SK-N-MC (cell line): ENCODE data around the gene SPINK13.
"Not testable (repeated sequence)": the region's sequence is repeated elsewhere in the genome, so short reads cannot be mapped to it uniquely, and the experiment has no call there.

Experiments used
- DNase-seq: peaks from one replicate; pipeline ENCODE4 v3.0.0-alpha.2; 2011; ENCODE audit warnings: low read depth, low spot score
- H3K27ac ChIP-seq: fragments of 200-600 bp; sonication (generic); 2 replicates; pipeline ENCODE4 v1.5.1; 2016; ENCODE audit warnings: mixed run types
- H3K36me3 ChIP-seq: fragments of 200-600 bp; sonication (generic); 2 replicates; pipeline ENCODE4 v1.6.1; 2017; ENCODE audit warnings: antibody characterized with exemption, low read length, mixed read lengths; ENCODE audit not compliant: insufficient read depth
- H3K4me3 ChIP-seq: fragments of 200-600 bp; sonication (generic); 2 replicates; pipeline ENCODE4 v1.5.1; 2016
- H3K9ac ChIP-seq: fragments of 200-600 bp; sonication (generic); 2 replicates; pipeline ENCODE4 v1.8.0; 2017; ENCODE audit warnings: mixed run types, mixed read lengths; ENCODE audit not compliant: insufficient read length
- H3K9me3 ChIP-seq: fragments of 200-600 bp; sonication (generic); 2 replicates; pipeline ENCODE4 v1.6.1; 2017; ENCODE audit warnings: low read depth, mild to moderate bottlenecking, antibody characterized with exemption, low read length, moderate library complexity, mixed read lengths
- EZH2 ChIP-seq: fragments of 200-600 bp; sonication (generic); IDR thresholded peaks from one replicate; pipeline ENCODE4 v1.6.1; 2017; ENCODE audit warnings: antibody characterized with exemption
- FOXP2 ChIP-seq: optimal IDR thresholded peaks from 2 replicates; pipeline ENCODE3; 2011; ENCODE audit warnings: mild to moderate bottlenecking, moderate library complexity; ENCODE audit not compliant: insufficient read depth; ENCODE audit errors: extremely low read length, control extremely low read depth
- POLR2AphosphoS5 ChIP-seq: IDR thresholded peaks from 2 replicates; pipeline ENCODE4 v1.6.1; 2012; ENCODE audit warnings: mild to moderate bottlenecking, low read depth, low read length, borderline replicate concordance

Gene SPINK13

DNA sequence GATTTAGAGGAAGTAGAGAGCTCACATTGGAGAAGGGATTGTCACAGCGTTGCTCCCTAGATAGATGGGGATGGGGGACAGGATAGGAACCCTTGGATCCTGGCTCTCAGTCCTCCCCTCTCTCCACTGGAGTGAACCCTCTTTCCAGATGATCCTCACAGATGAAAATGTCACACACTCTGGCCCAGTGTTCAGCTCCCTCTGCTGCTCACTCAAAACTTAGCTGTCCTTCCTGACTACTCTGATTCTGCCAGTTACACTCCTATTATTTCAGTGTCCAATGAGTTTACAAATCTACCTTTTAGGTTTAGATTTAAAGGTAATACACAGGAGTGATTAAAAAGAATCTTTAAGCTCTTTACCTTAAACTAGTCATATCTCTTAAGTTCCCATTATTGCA, 37.9 kb downstream of the SPINK13 start:
- Histone ChIP-seq H3K9me3 (no peaks in the 10 kb centered on the region), H3K9ac (no peak overlapping the region), H3K27ac (no peak overlapping the region), H3K4me3 (no peak overlapping the region), H3K36me3 (no peaks in the 10 kb centered on the region)
- no peak for DNase-seq
- TF ChIP-seq POLR2AphosphoS5 (no peak), EZH2 (no peak), FOXP2 (no peak)

DNA sequence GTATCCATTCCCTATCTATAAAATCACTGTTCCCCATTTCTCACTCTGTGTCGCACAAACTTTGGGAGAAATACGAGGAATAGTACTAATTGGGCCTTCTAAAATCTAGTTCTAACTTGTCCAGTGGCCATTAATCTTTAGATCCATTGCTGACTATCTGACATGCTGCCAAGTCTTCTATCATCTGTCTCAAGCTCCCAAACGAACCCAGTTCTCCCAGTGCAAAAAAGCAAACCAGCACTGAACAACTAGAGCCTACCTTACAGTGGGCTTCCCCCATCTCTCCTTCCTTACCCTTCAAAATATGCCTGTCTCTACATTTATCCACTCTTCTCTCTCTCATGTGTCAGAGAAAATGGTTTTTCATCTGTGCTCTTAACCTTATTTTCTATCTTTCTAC, 40.4 kb downstream of the SPINK13 start:
- no peak for DNase-seq
- Histone ChIP-seq H3K36me3 (no peaks in the 10 kb centered on the region), H3K27ac (no peak overlapping the region), H3K4me3 (no peak overlapping the region), H3K9me3 (no peaks in the 10 kb centered on the region), H3K9ac (no peak overlapping the region)
- no peak for TF ChIP-seq FOXP2
- TF ChIP-seq EZH2, result no peak
- no peak for TF ChIP-seq POLR2AphosphoS5

DNA sequence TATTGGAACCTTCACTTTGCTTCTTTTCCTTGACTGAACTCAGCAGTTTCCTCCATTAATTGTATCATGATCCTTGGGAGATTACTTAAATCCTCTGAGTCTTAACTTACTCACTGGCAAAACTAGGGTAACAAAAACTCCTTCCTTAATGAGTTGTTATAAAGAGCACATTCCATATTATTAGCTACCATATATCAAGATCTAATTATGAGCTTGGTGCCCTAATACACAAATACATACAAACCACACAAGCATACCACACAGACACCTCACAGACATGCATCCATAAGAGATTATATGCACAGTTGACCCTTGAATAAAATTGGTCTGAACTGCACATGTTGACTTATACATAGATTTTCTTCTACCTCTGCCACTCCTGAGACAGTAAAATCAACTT, 41.2 kb downstream of the SPINK13 start:
- Histone ChIP-seq H3K9me3 (no peaks in the 10 kb centered on the region), H3K36me3 (no peaks in the 10 kb centered on the region), H3K9ac (no peak overlapping the region), H3K27ac (no peak overlapping the region), H3K4me3 (no peak overlapping the region)
- TF ChIP-seq EZH2 (no peak), FOXP2 (no peak), POLR2AphosphoS5 (no peak)
- no peak for DNase-seq

DNA sequence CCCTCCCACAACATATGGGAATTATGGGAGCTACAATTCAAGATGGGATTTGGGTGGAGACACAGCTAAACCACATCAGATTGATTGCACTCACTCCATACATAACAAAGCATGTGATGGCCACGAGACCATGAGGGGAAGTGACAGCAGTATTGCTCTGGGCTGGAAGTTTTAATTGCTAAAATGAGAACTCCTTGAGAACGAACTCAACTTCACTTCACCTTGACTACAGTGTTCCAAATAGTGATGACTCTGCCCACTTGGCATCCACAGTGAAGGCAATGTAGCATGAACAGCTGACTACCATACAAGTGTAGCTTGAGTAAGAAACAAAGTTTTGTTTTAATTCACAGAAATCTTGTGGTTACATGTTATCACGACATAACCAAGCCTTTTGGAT, 42.9 kb downstream of the SPINK13 start:
- Histone ChIP-seq H3K36me3 (no peaks in the 10 kb centered on the region), H3K4me3 (no peak overlapping the region), H3K9me3 (no peaks in the 10 kb centered on the region), H3K27ac (no peak overlapping the region), H3K9ac (no peak overlapping the region)
- no peak for DNase-seq
- TF ChIP-seq EZH2 (no peak), POLR2AphosphoS5 (no peak), FOXP2 (no peak)

DNA sequence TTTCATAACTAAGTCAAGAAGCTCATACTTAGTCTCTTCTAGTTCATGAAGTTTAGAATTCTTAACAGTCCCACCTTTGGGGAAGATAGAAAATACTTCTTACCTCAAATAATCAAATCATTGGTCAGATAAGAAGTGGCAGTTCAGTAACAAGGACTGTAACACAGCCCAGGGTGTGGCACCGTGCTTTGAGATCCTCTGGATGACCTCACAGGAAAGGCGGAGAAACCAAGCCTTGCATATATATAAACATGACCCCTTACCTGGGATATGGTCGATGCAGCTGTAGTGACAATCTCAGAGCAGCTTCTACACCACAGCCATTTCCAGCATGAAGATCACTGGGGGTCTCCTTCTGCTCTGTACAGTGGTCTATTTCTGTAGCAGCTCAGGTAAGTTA, 43.6 kb downstream of the SPINK13 start, which contains the start of gene SPINK7:
Gene SPINK7 (plus strand): TSS at position 271 of the 400 bp plus-strand sequence. CDS start 61 bp downstream, at position 332.
- no peak within 1 kb of the TSS for H3K9ac ChIP-seq
- H3K27ac ChIP-seq, result no peak within 1 kb of the TSS
- H3K4me3 ChIP-seq, result no peak within 1 kb of the TSS
- TF ChIP-seq POLR2AphosphoS5 (no peak), EZH2 (no peak), FOXP2 (no peak)
- H3K36me3 ChIP-seq, result no peaks in the 10 kb centered on the region
- DNase-seq, result no peak
- no peaks in the 10 kb centered on the region for H3K9me3 ChIP-seq

DNA sequence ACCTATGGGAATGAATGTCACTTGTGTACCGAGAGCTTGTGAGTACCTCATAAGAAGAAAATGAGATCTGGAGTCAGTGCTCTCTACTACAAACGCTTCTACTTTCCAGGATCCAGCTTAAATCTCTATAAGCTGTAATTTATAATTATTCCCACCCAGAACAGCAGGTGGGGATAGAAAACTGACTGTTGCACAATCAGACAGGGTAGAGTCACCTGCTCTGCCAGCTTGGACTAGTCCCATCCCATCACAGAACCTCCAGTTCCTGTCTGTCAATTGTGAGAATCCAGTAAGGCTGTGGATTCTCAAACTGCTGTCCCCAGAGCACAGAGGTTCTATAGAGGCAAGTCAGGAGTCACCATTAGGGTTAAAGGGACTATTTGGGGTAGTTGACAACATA, 45.6 kb downstream of the SPINK13 start:
- no peak overlapping the region for H3K27ac ChIP-seq
- TF ChIP-seq FOXP2, result no peak
- no peak for TF ChIP-seq POLR2AphosphoS5
- no peak for TF ChIP-seq EZH2
- no peak overlapping the region for H3K4me3 ChIP-seq
- no peaks in the 10 kb centered on the region for H3K9me3 ChIP-seq
- DNase-seq, result no peak
- H3K36me3 ChIP-seq, result no peaks in the 10 kb centered on the region
- no peak overlapping the region for H3K9ac ChIP-seq

DNA sequence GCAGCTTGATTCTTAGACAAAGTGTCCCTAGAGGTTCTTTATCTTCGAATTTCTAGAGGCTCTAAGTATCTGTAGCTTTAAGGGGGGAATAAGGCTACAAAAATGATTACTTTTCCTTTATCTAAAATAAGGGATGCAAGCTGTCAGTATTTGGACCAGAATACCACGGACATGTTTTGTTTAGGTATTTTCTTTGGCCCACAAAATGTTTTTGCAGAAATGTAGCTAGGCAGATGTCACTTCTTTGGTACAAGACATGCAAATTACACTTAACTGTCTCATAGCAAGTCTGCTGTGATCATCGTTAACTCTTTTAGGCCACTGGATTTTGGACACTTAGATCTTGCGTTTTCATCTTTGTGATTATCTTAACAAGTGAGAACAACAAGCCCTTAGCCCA, 46.1 kb downstream of the SPINK13 start:
- no peak overlapping the region for H3K27ac ChIP-seq
- no peak for DNase-seq
- no peaks in the 10 kb centered on the region for H3K9me3 ChIP-seq
- H3K4me3 ChIP-seq, result no peak overlapping the region
- H3K9ac ChIP-seq, result no peak overlapping the region
- TF ChIP-seq POLR2AphosphoS5 (no peak), EZH2 (no peak), FOXP2 (no peak)
- no peaks in the 10 kb centered on the region for H3K36me3 ChIP-seq

DNA sequence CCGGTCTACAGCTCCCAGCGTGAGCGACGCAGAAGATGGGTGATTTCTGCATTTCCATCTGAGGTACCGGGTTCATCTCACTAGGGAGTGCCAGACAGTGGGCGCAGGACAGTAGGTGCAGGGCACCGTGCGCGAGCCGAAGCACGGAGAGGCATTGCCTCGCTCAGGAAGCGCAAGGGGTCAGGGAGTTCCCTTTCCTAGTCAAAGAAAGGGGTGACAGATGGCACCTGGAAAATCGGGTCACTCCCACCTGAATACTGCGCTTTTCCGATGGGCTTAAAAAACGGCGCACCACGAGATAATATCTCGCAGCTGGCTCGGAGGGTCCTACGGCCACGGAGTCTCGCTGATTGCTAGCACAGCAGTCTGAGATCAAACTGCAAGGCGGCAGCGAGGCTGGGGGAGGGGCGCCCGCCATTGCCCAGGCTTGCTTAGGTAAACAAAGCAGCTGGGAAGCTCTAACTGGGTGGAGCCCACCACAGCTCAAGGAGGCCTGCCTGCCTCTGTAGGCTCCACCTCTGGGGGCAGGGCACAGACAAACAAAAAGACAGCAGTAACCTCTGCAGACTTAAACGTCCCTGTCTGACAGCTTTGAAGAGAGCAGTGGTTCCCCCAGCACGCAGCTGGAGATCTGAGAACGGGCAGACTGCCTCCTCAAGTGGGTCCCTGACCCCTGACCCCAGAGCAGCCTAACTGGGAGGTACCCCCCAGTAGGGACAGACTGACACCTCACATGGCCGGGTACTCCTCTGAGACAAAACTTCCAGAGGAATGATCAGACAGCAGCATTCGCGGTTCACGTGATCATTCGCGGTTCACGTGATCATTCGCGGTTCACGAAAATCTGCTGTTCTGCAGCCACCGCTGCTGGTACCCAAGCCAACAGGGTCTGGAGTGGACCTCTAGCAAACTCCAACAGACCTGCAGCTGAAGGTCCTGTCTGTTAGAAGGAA, 51.7 kb downstream of the SPINK13 start:
- H3K9ac ChIP-seq, H3K27ac ChIP-seq, DNase-seq, H3K9me3 ChIP-seq, H3K36me3 ChIP-seq: not testable (repeated sequence)
- H3K4me3 ChIP-seq, result peak overlapping the region; percentile 57

DNA sequence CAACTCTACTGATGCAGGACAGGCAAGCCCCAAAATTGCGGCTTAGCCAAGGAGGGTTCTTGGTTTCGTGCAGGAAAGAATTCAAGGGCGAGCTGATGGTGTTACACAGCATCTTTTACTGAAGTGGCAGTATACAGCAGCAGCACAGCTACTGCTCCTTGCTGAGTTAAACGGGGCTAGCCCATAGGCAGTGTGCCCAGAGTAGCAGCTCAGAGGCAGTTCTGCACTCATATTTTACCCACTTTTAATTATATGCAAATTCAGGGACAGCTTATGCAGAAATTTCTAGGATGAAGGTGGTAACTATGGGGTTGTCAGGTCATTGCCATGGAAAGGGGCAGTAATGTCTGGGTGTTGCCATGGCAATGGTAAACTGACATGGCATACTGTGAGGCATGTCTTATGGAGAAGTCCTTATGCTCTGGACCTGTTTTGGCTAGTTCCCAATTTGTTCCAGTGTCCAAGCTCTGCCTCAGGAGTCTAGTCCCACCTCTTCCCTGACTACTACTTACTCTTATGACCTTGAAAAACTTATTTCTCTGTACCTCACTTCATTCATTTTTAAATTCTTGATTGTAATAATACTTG, 64.8 kb downstream of the SPINK13 start:
- H3K9ac ChIP-seq, result no peak overlapping the region
- H3K36me3 ChIP-seq, result no peaks in the 10 kb centered on the region
- no peak overlapping the region for H3K27ac ChIP-seq
- H3K4me3 ChIP-seq, result no peak overlapping the region
- TF ChIP-seq FOXP2 (no peak), POLR2AphosphoS5 (no peak), EZH2 (no peak)
- H3K9me3 ChIP-seq, result no peaks in the 10 kb centered on the region
- DNase-seq, result no peak
